GM23338 (cell line): ENCODE measurements around the gene SLC13A5. TPM values are rescaled to one million over a fixed set of nuclear protein-coding genes. Genes with fewer than 3 reads are reported as not detected.

Experiments
- ATAC-seq: fragments of 200-7000 bp; cut with Tn5 transposase; 3 replicates; pipeline ENCODE4 v1.9.1; 2020
- DNase-seq: peaks from one replicate; pipeline ENCODE4 v3.0.0-alpha.2; 2015; ENCODE audit warnings: low spot score
- H2AFZ ChIP-seq: fragments of 200-600 bp; sonication (generic); 2 replicates; pipeline ENCODE4 v1.8.0; 2016; ENCODE audit warnings: antibody characterized with exemption, mild to moderate bottlenecking, moderate library complexity
- H3F3A ChIP-seq: fragments of 200-600 bp; sonication (generic); replicated peaks from 2 replicates; pipeline ENCODE4 v1.8.0; 2017; ENCODE audit warnings: antibody characterized with exemption, mixed run types, low read depth
- H3K27ac ChIP-seq: fragments of 200-600 bp; sonication (generic); 2 replicates; pipeline ENCODE4 v1.6.1; 2016; ENCODE audit warnings: low read depth
- H3K27me3 ChIP-seq: fragments of 200-600 bp; sonication (generic); 2 replicates; pipeline ENCODE4 v1.8.0; 2016; ENCODE audit warnings: mild to moderate bottlenecking, mixed run types, moderate library complexity; ENCODE audit not compliant: insufficient read depth
- H3K36me3 ChIP-seq: fragments of 200-600 bp; sonication (generic); 2 replicates; pipeline ENCODE4 v1.8.0; 2016; ENCODE audit warnings: mild to moderate bottlenecking; ENCODE audit not compliant: insufficient read depth
- H3K4me1 ChIP-seq: fragments of 200-600 bp; sonication (generic); 2 replicates; pipeline ENCODE4 v1.8.0; 2016; ENCODE audit warnings: mild to moderate bottlenecking, moderate library complexity; ENCODE audit not compliant: insufficient read depth
- H3K4me2 ChIP-seq: fragments of 200-600 bp; sonication (generic); 2 replicates; pipeline ENCODE4 v1.7.1; 2017; ENCODE audit warnings: mixed run types
- H3K4me3 ChIP-seq: fragments of 200-600 bp; sonication (generic); 2 replicates; pipeline ENCODE4 v1.6.1; 2016; ENCODE audit warnings: mixed run types
- H3K79me2 ChIP-seq: fragments of 200-600 bp; sonication (generic); replicated peaks from 2 replicates; pipeline ENCODE4 v1.8.0; 2017; ENCODE audit warnings: mild to moderate bottlenecking; ENCODE audit not compliant: insufficient read depth
- H3K9me2 ChIP-seq: fragments of 200-600 bp; sonication (generic); 2 replicates; pipeline ENCODE4 v1.8.0; 2017; ENCODE audit not compliant: insufficient read depth
- H4K20me1 ChIP-seq: fragments of 200-600 bp; sonication (generic); replicated peaks from 2 replicates; pipeline ENCODE4 v1.8.0; 2017; ENCODE audit warnings: mild to moderate bottlenecking; ENCODE audit not compliant: insufficient read depth
- H3K27ac Mint-ChIP-seq: 2 replicates; pipeline ENCODE4 v1.8.0; 2020; ENCODE audit warnings: inconsistent platforms, mild to moderate bottlenecking, moderate library complexity, mixed read lengths
- H3K27me3 Mint-ChIP-seq: 3 replicates; pipeline ENCODE4 v1.8.0; 2022; ENCODE audit warnings: low read depth, mild to moderate bottlenecking, moderate library complexity, mixed read lengths, inconsistent platforms; ENCODE audit not compliant: insufficient read depth, poor library complexity
- H3K36me3 Mint-ChIP-seq: 3 replicates; pipeline ENCODE4 v1.8.0; 2021; ENCODE audit warnings: low read depth, mild to moderate bottlenecking, inconsistent platforms, moderate library complexity, mixed read lengths
- H3K4me1 Mint-ChIP-seq: 3 replicates; pipeline ENCODE4 v1.8.0; 2020; ENCODE audit warnings: mild to moderate bottlenecking, inconsistent platforms, mixed read lengths
- H3K4me3 Mint-ChIP-seq: 3 replicates; pipeline ENCODE4 v1.8.0; 2021; ENCODE audit warnings: moderate library complexity, mild to moderate bottlenecking, inconsistent platforms, mixed read lengths
- H3K9me3 Mint-ChIP-seq: 3 replicates; pipeline ENCODE4 v1.8.0; 2020; ENCODE audit warnings: moderate library complexity, mild to moderate bottlenecking, inconsistent platforms, mixed read lengths
- CREB1 ChIP-seq: fragments of 250-450 bp; sonication (Bioruptor Pico); IDR thresholded peaks from 2 replicates; pipeline ENCODE4 v1.5.0; 2020; ENCODE audit warnings: low read depth, mild to moderate bottlenecking, moderate library complexity
- CTCF ChIP-seq, 2 experiments: fragments of 200-600 bp in 1 of 2; sonication (generic) in 1 of 2; conservative IDR thresholded peaks; 2 replicates each; pipeline versions ENCODE4 v1.5.1 to v1.6.1; 2016 to 2017; ENCODE audit warnings: antibody characterized with exemption in 2 of 2, low read depth in 2 of 2, mild to moderate bottlenecking in 2 of 2, moderate library complexity in 1 of 2
- ETS1 ChIP-seq: IDR thresholded peaks from 2 replicates; pipeline ENCODE4 v1.6.1; 2016; ENCODE audit warnings: antibody characterized with exemption
- EZH2 ChIP-seq: fragments of 200-600 bp; sonication (generic); IDR thresholded peaks from one replicate; pipeline ENCODE4 v1.8.0; 2017; ENCODE audit warnings: antibody characterized with exemption, mild to moderate bottlenecking, low read depth; ENCODE audit not compliant: unreplicated experiment
- EZH2phosphoT487 ChIP-seq: fragments of 200-600 bp; sonication (generic); IDR thresholded peaks from one replicate; pipeline ENCODE4 v1.8.1; 2018; ENCODE audit warnings: antibody characterized with exemption; ENCODE audit not compliant: unreplicated experiment
- JUNB ChIP-seq: IDR thresholded peaks from one replicate; pipeline ENCODE4 v1.6.1; 2016; ENCODE audit warnings: antibody characterized with exemption; ENCODE audit not compliant: unreplicated experiment
- NANOG ChIP-seq: IDR thresholded peaks from 2 replicates; pipeline ENCODE4 v1.6.1; 2016; ENCODE audit warnings: antibody characterized with exemption, borderline replicate concordance
- POLR2AphosphoS5 ChIP-seq: IDR thresholded peaks from 2 replicates; pipeline ENCODE4 v1.6.1; 2016; ENCODE audit warnings: antibody characterized with exemption, low read depth
- REST ChIP-seq: IDR thresholded peaks from one replicate; pipeline ENCODE4 v1.6.1; 2018; ENCODE audit warnings: antibody characterized with exemption; ENCODE audit not compliant: unreplicated experiment
- STAT1 ChIP-seq: IDR thresholded peaks from one replicate; pipeline ENCODE4 v1.6.1; 2016; ENCODE audit warnings: antibody characterized with exemption; ENCODE audit not compliant: unreplicated experiment
- ZNF114 ChIP-seq: fragments of 250-450 bp; sonication (Bioruptor Pico); IDR thresholded peaks from 2 replicates; pipeline ENCODE4 v1.5.0; 2020; ENCODE audit warnings: mild to moderate bottlenecking, moderate library complexity
- ZNF331 ChIP-seq: fragments of 250-450 bp; sonication (Bioruptor Pico); IDR thresholded peaks from 2 replicates; pipeline ENCODE4 v1.5.0; 2020; ENCODE audit warnings: low read depth, mild to moderate bottlenecking, moderate library complexity
- ZNF462 ChIP-seq: fragments of 250-450 bp; sonication (Bioruptor Pico); IDR thresholded peaks from 2 replicates; pipeline ENCODE4 v1.5.0; 2020; ENCODE audit warnings: mild to moderate bottlenecking, moderate library complexity
- polyA plus RNA-seq: library from polyadenylated mRNA; unstranded; fragments of >200 nt; fragmentation: Nextera tagmentation; extraction: Ambion mirVana; gene quantifications from 2 replicates; pipeline ENCODE4 v1.2.1, GENCODE V29; 2016
- total RNA-seq: library from RNA; depleted of rRNA; stranded (reverse); fragments of >200 nt; shearing (Covaris generic); gene quantifications from 2 replicates; pipeline ENCODE4 v1.2.3, GENCODE V29; 2014

SLC13A5 gene
- total and polyA plus RNA-seq, 2 experiments from 2014 or later: 1.2 to 2.3 TPM

GRCh38 chr17:6711081-6711674, 2.0 kb downstream of the SLC13A5 start:
- Histone ChIP-seq H3K4me1 (peaks cover 16% of the 10 kb centered on the region; the same call in 1 of the 2 replicates), H3K36me3 (no peaks in the 10 kb centered on the region), H3K27me3 (peaks cover 43% of the 10 kb centered on the region), H3K79me2 (no peaks in the 10 kb centered on the region), H3K4me3 (no peak overlapping the region), H3K27ac (no peak overlapping the region), H3F3A (peaks cover 7% of the 10 kb centered on the region), H4K20me1 (no peaks in the 10 kb centered on the region), H3K9me2 (no peaks in the 10 kb centered on the region; the same call in 1 of the 2 replicates), H2AFZ (no peak overlapping the region), H3K4me2 (no peak overlapping the region)
- no peak for TF ChIP-seq JUNB
- TF ChIP-seq ETS1: no peak
- no peak for TF ChIP-seq STAT1
- no peak for TF ChIP-seq CTCF (conservative IDR thresholded peaks at IDR 0.05; ENCODE audit: low read depth in 2 of 2)
- TF ChIP-seq ZNF114 (CRISPR knock-in tag): no peak
- no peak for TF ChIP-seq CREB1
- no peak for TF ChIP-seq NANOG
- TF ChIP-seq EZH2phosphoT487: no peak
- TF ChIP-seq EZH2: no peak
- no peak for TF ChIP-seq ZNF331 (CRISPR knock-in tag)
- TF ChIP-seq POLR2AphosphoS5: no peak
- no peak for TF ChIP-seq ZNF462
- no peak for TF ChIP-seq REST
- Mint-ChIP-seq H3K27ac (no peak overlapping the region), H3K4me3 (peak overlapping the region; percentile 21; the same call in 1 of the 3 replicates), H3K36me3 (peaks cover 3% of the 10 kb centered on the region; the same call in 2 of the 3 replicates), H3K4me1 (peaks cover 14% of the 10 kb centered on the region), H3K9me3 (peaks cover 17% of the 10 kb centered on the region), H3K27me3 (peaks cover 52% of the 10 kb centered on the region)
- DNase-seq (no peak), ATAC-seq (no peak)
